ENCODE results near the gene MRGPRD. TPM values are rescaled to one million over a fixed set of nuclear protein-coding genes. Genes with fewer than 3 reads are reported as not detected.

MRGPRD gene
- polyA plus RNA-seq, 1 donor = 0.16 TPM

- no peak overlapping the region for H3K4me3 ChIP-seq (ENCODE audit: low read length)
- no peak for DNase-seq
- no peaks in the 10 kb centered on the region for H3K36me3 ChIP-seq (ENCODE audit: control insufficient read depth, insufficient read depth, low read length)
- H3K9me3 ChIP-seq (ENCODE audit: control insufficient read depth, low read depth, low read length) = no peaks in the 10 kb centered on the region
- H3K27ac ChIP-seq (ENCODE audit: low read length) = no peak overlapping the region
- H3K27me3 ChIP-seq (ENCODE audit: control insufficient read depth, insufficient read depth, low read length) = peaks cover 6% of the 10 kb centered on the region
- no peaks in the 10 kb centered on the region for H3K4me1 ChIP-seq (ENCODE audit: control insufficient read depth, insufficient read depth, low read length)
- no CpG with 5 or more reads among the region's 29 CpGs for WGBS (ENCODE audit: insufficient coverage, low lambda C conversion rate)
Observed at GRCh38 chr11:68968306-68969250, 12.2 kb downstream of the MRGPRD start.

- no peaks in the 10 kb centered on the region for H3K9me3 ChIP-seq (ENCODE audit: control insufficient read depth, low read depth, low read length)
- no peaks in the 10 kb centered on the region for H3K4me1 ChIP-seq (ENCODE audit: control insufficient read depth, insufficient read depth, low read length)
- no peak for DNase-seq
- no peaks in the 10 kb centered on the region for H3K36me3 ChIP-seq (ENCODE audit: control insufficient read depth, insufficient read depth, low read length)
- H3K27me3 ChIP-seq (ENCODE audit: control insufficient read depth, insufficient read depth, low read length) = peaks cover 6% of the 10 kb centered on the region
- H3K27ac ChIP-seq (ENCODE audit: low read length) = no peak overlapping the region
- H3K4me3 ChIP-seq (ENCODE audit: low read length) = no peak overlapping the region
- no CpG with 5 or more reads among the region's 9 CpGs for WGBS (ENCODE audit: insufficient coverage, low lambda C conversion rate)
Observed at GRCh38 chr11:68966894-68967780, 13.6 kb downstream of the MRGPRD start.

GRCh38 chr11:68965901-68966853, 14.6 kb downstream of the MRGPRD start:
- Histone ChIP-seq H3K4me3 (ENCODE audit: low read length) (no peak overlapping the region), H3K9me3 (ENCODE audit: control insufficient read depth, low read depth, low read length) (no peaks in the 10 kb centered on the region), H3K4me1 (ENCODE audit: control insufficient read depth, insufficient read depth, low read length) (no peaks in the 10 kb centered on the region), H3K27ac (ENCODE audit: low read length) (no peak overlapping the region), H3K36me3 (ENCODE audit: control insufficient read depth, insufficient read depth, low read length) (no peaks in the 10 kb centered on the region), H3K27me3 (ENCODE audit: control insufficient read depth, insufficient read depth, low read length) (peaks cover 6% of the 10 kb centered on the region)
- WGBS (ENCODE audit: insufficient coverage, low lambda C conversion rate) = 100% methylated on average over 1 of the region's 15 CpGs
- DNase-seq = no peak

GRCh38 chr11:68963779-68964178, 17.0 kb downstream of the MRGPRD start:
- no peaks in the 10 kb centered on the region for H3K9me3 ChIP-seq (ENCODE audit: control insufficient read depth, low read depth, low read length)

GRCh38 chr11:68962527-68963250, 18.1 kb downstream of the MRGPRD start:
- H3K9me3 ChIP-seq (ENCODE audit: control insufficient read depth, low read depth, low read length) = peaks cover 2% of the 10 kb centered on the region
- WGBS (ENCODE audit: insufficient coverage, low lambda C conversion rate) = 100% methylated on average over 1 of the region's 16 CpGs
- no peaks in the 10 kb centered on the region for H3K36me3 ChIP-seq (ENCODE audit: control insufficient read depth, insufficient read depth, low read length)
- H3K27ac ChIP-seq (ENCODE audit: low read length) = no peak overlapping the region
- no peaks in the 10 kb centered on the region for H3K27me3 ChIP-seq (ENCODE audit: control insufficient read depth, insufficient read depth, low read length)
- no peaks in the 10 kb centered on the region for H3K4me1 ChIP-seq (ENCODE audit: control insufficient read depth, insufficient read depth, low read length)
- DNase-seq = no peak
- no peak overlapping the region for H3K4me3 ChIP-seq (ENCODE audit: low read length)

More at GRCh38 chr11:68963779-68964178, 17.0 kb downstream of the MRGPRD start:
- H3K4me1 ChIP-seq (ENCODE audit: control insufficient read depth, insufficient read depth, low read length) = no peaks in the 10 kb centered on the region
- no peaks in the 10 kb centered on the region for H3K36me3 ChIP-seq (ENCODE audit: control insufficient read depth, insufficient read depth, low read length)
- no CpG with 5 or more reads among the region's 3 CpGs for WGBS (ENCODE audit: insufficient coverage, low lambda C conversion rate)
- no peak for DNase-seq
- no peak overlapping the region for H3K27ac ChIP-seq (ENCODE audit: low read length)
- no peak overlapping the region for H3K4me3 ChIP-seq (ENCODE audit: low read length)
- peaks cover 2% of the 10 kb centered on the region for H3K27me3 ChIP-seq (ENCODE audit: control insufficient read depth, insufficient read depth, low read length)

GRCh38 chr11:68961245-68961644, 19.5 kb downstream of the MRGPRD start:
- no CpG with 5 or more reads among the region's 8 CpGs for WGBS (ENCODE audit: insufficient coverage, low lambda C conversion rate)
- no peak overlapping the region for H3K4me3 ChIP-seq (ENCODE audit: low read length)
- no peaks in the 10 kb centered on the region for H3K27me3 ChIP-seq (ENCODE audit: control insufficient read depth, insufficient read depth, low read length)
- DNase-seq = no peak
- H3K36me3 ChIP-seq (ENCODE audit: control insufficient read depth, insufficient read depth, low read length) = no peaks in the 10 kb centered on the region
- peaks cover 2% of the 10 kb centered on the region for H3K9me3 ChIP-seq (ENCODE audit: control insufficient read depth, low read depth, low read length)
- no peaks in the 10 kb centered on the region for H3K4me1 ChIP-seq (ENCODE audit: control insufficient read depth, insufficient read depth, low read length)
- no peak overlapping the region for H3K27ac ChIP-seq (ENCODE audit: low read length)

GRCh38 chr11:68960294-68961071, 20.3 kb downstream of the MRGPRD start:
- WGBS (ENCODE audit: insufficient coverage, low lambda C conversion rate) = no CpG with 5 or more reads among the region's 25 CpGs
- H3K9me3 ChIP-seq (ENCODE audit: control insufficient read depth, low read depth, low read length) = peaks cover 2% of the 10 kb centered on the region
- no peak overlapping the region for H3K27ac ChIP-seq (ENCODE audit: low read length)
- peaks cover 2% of the 10 kb centered on the region for H3K4me1 ChIP-seq (ENCODE audit: control insufficient read depth, insufficient read depth, low read length)
- H3K36me3 ChIP-seq (ENCODE audit: control insufficient read depth, insufficient read depth, low read length) = no peaks in the 10 kb centered on the region
- H3K27me3 ChIP-seq (ENCODE audit: control insufficient read depth, insufficient read depth, low read length) = no peaks in the 10 kb centered on the region
- no peak overlapping the region for H3K4me3 ChIP-seq (ENCODE audit: low read length)
- no peak for DNase-seq

- peaks cover 9% of the 10 kb centered on the region for H3K4me1 ChIP-seq (ENCODE audit: control insufficient read depth, insufficient read depth, low read length)
- H3K27ac ChIP-seq (ENCODE audit: low read length) = no peak overlapping the region
- no CpG with 5 or more reads among the region's 31 CpGs for WGBS (ENCODE audit: insufficient coverage, low lambda C conversion rate)
- no peaks in the 10 kb centered on the region for H3K27me3 ChIP-seq (ENCODE audit: control insufficient read depth, insufficient read depth, low read length)
- no peaks in the 10 kb centered on the region for H3K36me3 ChIP-seq (ENCODE audit: control insufficient read depth, insufficient read depth, low read length)
- peaks cover 2% of the 10 kb centered on the region for H3K9me3 ChIP-seq (ENCODE audit: control insufficient read depth, low read depth, low read length)
- H3K4me3 ChIP-seq (ENCODE audit: low read length) = no peak overlapping the region
- DNase-seq = no peak
Observed at GRCh38 chr11:68959465-68960293, 21.1 kb downstream of the MRGPRD start.

All from large intestine (tissue), 3 donors.